CD4-positive, alpha-beta T cell treated with Interleukin-12 subunit alpha and Interleukin-12 subunit beta, for 1 hour (primary cell): ENCODE data around the gene TFE3.

Source experiments
- DNase-seq: peaks from one replicate; pipeline ENCODE4 v3.0.0-alpha.2; 2020

Gene TFE3

GRCh38 chrX:49060914-49061313 lies 17.8 kb upstream of the TFE3 start:
- no peak for DNase-seq

DNA sequence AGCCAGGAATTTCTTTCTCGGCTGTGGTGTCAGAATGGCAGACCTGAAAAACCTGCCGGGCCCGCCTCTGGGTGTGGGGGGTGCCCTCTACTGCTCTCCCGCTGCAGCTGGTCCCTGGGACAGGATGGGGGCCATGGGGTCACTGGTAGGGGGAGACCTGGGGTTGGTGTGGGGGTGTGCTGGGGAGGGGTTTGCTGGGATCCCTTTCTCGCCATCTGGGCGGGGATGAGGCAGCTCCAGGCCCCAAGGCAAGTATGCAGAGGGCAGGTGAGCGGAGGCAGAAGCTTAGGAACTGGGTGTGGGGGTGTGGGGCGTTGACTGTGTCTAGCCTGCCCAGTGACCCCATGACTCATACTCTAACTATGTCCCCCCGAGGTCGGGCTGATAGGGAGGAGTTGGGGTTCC lies 16.5 kb upstream of the TFE3 start:
- no peak for DNase-seq

GRCh38 chrX:49059201-49059600 lies 16.0 kb upstream of the TFE3 start:
- no peak for DNase-seq

DNA sequence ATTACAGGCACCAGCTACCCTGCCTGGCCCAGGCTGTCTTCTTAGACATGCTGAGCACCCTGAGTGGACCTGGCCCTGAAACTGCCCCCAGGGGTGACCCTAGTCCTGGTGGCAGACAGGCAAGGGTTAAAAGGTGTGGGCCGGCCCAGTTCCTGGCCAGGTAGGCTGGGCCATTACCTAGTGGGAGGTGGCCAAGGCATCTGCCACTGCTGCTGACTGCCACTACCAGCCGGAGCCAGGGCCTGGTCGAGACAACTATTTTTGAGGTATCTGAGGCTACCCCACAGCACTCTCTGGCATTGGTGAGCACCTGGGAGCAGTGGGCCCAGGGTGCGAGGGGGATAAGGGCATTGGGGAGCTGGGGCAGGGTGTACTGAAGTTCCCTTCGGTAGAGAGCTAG lies 15.6 kb upstream of the TFE3 start, which contains the start of gene CCDC120:
TSS of gene CCDC120 (plus strand) at position 206 of the 400 bp plus-strand sequence. CDS start 3,043 bp downstream, outside the sequence.
- DNase-seq = no peak

- DNase-seq = no peak
Observed at GRCh38 chrX:49054073-49054762, 11.1 kb upstream of the TFE3 start.

- DNase-seq = peak; percentile 76
Observed at GRCh38 chrX:49053223-49054072, 10.3 kb upstream of the TFE3 start.

GRCh38 chrX:49043987-49044281 lies 777 bp upstream of the TFE3 start:
- no peak for DNase-seq

- no peak for DNase-seq
Observed at GRCh38 chrX:49042581-49043219, 457 bp downstream of the TFE3 start.

DNA sequence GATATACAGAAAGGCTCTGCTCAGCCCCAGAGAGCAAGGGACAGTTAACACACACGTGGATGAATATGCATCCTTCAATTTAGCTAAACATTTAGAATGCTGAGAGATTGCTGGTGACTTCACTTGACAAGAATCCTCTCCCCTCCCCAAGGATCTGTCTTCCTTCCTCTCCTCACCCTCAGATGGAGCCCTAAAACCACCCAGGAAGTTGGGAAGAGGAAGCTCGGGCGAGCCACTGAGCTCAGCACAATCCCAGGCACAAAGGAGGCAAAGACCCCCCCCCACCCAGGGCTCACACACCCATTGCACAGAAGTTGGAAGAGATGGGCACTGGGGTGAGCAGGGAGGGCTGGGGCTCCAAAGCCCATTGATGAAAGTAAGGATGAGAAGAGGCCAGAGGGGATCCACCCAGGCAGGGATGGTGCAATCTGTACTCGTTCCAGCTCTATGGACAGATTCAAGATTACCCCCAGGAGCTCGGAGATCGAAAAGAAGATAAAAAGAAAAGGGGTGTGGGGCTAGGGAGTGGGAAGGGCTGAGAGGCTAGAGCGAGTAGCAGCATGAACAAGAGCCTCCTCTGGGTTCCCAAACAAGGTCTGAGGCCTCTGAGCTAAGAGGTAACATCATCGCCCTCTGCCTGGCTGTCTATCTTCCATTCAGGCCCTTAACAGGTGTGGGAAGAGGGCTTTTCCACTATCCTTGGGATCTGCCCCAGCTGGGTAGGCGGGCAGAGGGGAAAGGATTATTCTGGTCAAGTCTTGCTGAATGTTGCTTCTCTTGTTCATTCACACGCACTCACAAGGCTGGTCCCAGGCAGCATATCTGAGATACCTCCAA lies 1.2 kb downstream of the TFE3 start:
- peak; percentile 24 for DNase-seq

DNA sequence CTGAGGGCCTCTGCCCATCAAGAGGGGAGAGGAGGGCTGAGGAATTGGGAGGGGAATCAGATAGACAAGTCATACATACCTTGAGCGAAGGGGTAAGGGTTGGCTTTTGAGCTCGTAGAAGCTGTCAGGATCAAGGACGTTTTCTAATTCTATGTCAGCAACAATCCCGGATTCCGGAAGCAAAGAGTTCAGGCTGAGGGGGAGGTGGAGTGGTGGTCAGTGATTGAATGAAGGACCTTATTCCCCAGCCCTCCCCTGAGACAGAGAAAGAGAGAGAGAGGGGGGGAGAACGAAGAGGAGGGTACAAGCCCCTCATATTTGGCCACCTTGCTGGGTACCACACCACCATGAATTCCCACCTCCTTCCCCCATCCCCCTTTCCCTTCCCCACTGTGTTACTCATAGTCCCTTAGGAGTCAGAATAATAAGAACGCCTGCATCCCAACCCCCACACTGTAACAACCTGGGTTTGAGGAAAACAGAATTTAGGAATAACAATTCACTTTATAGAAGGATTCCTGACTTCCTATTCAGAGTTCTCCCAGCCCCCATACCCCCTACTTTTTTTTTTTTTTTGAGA lies 2.7 kb downstream of the TFE3 start:
- DNase-seq = no peak

- peak; percentile 56 for DNase-seq
Observed at GRCh38 chrX:49039598-49040375, 3.4 kb downstream of the TFE3 start.

DNA sequence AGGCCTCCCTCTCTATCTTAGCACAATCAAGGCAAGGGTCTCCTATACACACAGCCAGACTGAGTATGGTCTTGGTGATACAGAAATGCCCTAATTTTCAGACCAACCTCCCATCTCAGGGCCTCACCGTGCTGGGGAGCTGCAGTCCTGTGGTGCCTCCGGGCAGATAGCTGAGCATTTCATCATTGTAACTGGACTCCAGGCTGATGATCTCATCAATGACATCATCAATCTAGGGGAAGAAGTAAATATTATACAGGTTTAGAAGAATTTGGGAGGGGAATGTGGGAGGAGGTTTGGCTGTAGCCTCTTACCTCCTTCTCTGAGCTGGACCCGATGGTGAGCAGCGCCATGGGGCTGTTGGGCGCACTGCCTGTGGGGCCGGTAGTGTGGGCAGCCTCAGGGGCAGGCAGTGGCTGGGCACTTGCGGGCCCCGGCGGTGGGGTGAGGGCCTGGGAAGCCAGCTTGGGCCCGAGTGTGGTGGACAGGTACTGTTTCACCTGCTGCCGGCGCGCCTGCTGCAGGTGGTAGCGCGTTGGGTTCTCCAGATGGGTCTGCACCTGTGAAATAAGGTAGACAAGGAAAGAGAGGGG lies 5.2 kb downstream of the TFE3 start:
- DNase-seq = no peak

DNA sequence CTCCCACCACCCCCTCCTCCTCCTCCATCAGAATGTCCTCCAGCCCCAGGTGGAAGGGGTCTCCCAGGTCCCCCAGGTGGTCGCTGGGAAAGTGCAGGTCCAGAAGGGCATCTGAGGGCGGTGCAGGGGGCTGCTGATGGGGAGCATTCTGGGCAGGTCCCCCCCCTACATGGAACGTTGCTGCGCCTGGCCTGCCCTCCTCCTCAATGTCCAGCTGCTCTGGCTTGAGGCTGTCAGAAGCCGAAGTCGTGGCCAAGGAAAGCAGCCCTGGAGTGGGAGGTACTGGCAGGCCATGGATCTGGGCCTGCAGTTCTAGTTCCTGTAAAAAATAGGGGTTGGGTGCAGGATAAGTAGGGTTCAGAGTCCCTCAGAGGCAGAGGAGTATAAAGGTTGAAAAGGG lies 12.9 kb downstream of the TFE3 start:
- DNase-seq = no peak

DNA sequence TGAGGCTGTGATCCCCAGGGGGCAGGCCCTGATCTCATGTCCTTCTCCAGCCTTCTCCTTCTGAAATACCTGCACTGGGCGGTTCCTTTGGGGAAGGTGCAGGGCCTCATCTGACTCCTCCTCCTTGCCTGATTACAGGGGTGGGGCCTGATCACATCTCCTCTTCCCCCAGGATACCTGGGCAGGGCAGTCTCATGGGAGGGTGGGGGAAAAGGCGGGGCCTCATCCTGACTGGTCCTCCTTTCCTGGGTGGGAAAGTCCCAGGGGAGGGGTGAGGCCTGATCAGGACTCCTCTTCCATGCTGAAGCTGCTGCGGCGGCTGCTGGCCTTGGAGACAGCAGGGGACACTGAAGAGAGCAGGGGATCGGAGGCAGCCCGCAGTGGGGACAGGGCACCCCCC lies 13.3 kb downstream of the TFE3 start:
- no peak for DNase-seq

DNA sequence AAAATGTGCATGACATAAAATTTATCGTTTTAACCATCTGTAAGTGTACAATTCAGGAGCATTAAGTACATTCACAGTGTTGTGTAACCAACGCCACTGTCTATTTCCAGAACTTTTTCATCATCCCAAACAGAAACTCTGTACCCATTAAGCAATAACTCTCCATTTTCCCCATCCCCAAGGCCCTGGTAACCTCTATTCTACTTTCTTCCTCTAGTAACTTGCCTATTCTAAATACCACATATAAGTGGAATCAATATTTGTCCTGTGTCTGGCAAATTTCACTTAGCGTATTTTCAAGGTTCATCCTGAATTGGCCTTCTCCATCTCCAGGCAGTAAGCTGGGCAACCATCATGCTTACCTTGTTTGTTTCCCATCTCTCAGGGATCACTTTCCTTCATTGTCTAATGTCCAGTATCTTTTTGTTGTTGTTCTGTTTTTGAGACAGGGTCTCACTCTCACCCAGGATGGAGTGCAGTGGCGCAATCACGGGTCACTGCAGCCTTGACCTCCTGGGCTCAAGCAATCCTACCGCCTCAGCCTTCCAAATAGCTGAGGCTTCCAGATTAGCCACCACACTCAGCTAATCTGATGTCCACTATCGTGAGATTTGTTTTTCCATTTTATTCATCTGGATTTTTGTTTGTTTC lies 23.4 kb downstream of the TFE3 start:
- DNase-seq = no peak

GRCh38 chrX:49019050-49019449 lies 24.1 kb downstream of the TFE3 start:
- DNase-seq = no peak

GRCh38 chrX:49003696-49004095 lies 39.5 kb downstream of the TFE3 start:
- DNase-seq = no peak

GRCh38 chrX:49002091-49002935 lies 40.8 kb downstream of the TFE3 start, which contains the start of gene GRIPAP1:
TSS of gene GRIPAP1 (minus strand) at chrX:49002264. CDS start at chrX:49002229, 35 bp downstream.
- DNase-seq = peak; percentile 90

DNA sequence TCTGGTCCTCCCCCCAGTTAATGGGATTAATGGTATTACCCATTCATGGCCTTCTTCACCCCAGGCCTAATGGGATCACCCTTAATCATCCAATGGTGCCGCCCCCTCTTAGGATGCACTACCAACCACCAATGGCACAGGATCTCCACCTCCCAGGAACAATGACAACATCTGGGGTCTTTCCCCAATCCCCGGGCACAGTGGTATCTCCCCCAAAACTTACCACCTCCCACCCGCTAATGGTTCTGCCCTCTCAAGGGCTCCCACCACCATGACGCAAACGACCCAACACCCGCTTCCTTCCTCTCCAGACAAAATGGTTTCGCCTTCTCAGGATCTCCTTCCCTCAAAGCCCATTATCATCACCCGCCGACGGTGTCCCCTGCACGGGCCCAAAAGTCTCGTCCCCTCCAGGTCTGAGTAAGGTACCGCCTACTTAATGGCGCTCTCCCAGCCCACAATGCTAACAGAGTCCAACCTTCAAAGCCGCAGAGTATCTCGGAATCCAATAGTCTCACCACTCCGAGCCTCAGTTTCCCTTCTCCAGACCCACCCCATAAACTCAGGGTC lies 41.6 kb downstream of the TFE3 start:
- DNase-seq = peak; percentile 74
